Measurements from ENCODE around the gene NR1H3.

NR1H3 gene

GRCh38 chr11:47245611-47246357 is 12.0 kb upstream of the NR1H3 start:
- no peak overlapping the region for H3K27ac ChIP-seq
- no peak for TF ChIP-seq CTCF (conservative IDR thresholded peaks at IDR 0.05)
- no peak for TF ChIP-seq ZFX (IDR thresholded peaks at IDR 0.05)

GRCh38 chr11:47247502-47247901 is 10.3 kb upstream of the NR1H3 start:
- TF ChIP-seq CTCF (conservative IDR thresholded peaks at IDR 0.05) = no peak
- no peak for TF ChIP-seq ZFX (IDR thresholded peaks at IDR 0.05)
- peak overlapping the region; percentile 91 for H3K27ac ChIP-seq

GRCh38 chr11:47248304-47248663 is 9.5 kb upstream of the NR1H3 start:
- TF ChIP-seq ZFX (IDR thresholded peaks at IDR 0.05) (no peak), CTCF (conservative IDR thresholded peaks at IDR 0.05) (no peak)
- H3K27ac ChIP-seq = peak overlapping the region; percentile 91

GRCh38 chr11:47248664-47249377 is 9.0 kb upstream of the NR1H3 start, which contains the start of gene ACP2:
ACP2 (minus strand) TSS chr11:47248814; CDS start chr11:47248789, 25 bp downstream.
- no peak for TF ChIP-seq ZFX (IDR thresholded peaks at IDR 0.05)
- TF ChIP-seq CTCF (conservative IDR thresholded peaks at IDR 0.05) = no peak
- H3K27ac ChIP-seq = peak within 1 kb of the TSS; percentile 91

- TF ChIP-seq CTCF (conservative IDR thresholded peaks at IDR 0.05) (no peak), ZFX (IDR thresholded peaks at IDR 0.05) (no peak)
- peak overlapping the region; percentile 91 for H3K27ac ChIP-seq
These were observed 8.4 kb upstream of the NR1H3 start for GRCh38 chr11:47249378-47249715.

- no peak overlapping the region for H3K27ac ChIP-seq
- no peak for TF ChIP-seq CTCF (conservative IDR thresholded peaks at IDR 0.05)
- no peak for TF ChIP-seq ZFX (IDR thresholded peaks at IDR 0.05)
These were observed 6.0 kb upstream of the NR1H3 start for GRCh38 chr11:47251751-47252150.

GRCh38 chr11:47253660-47254059 is 4.1 kb upstream of the NR1H3 start:
- no peak for TF ChIP-seq ZFX (IDR thresholded peaks at IDR 0.05)
- TF ChIP-seq CTCF (conservative IDR thresholded peaks at IDR 0.05) = no peak
- no peak overlapping the region for H3K27ac ChIP-seq

All from C4-2B (cell line).